ENCODE data around the gene PARN.

- TF ChIP-seq CTCF (IDR thresholded peaks at IDR 0.05), result no peak
- no peak for TF ChIP-seq POLR2A (IDR thresholded peaks at IDR 0.05)
Observed at GRCh38 chr16:14485121-14485551, 144.9 kb downstream of the PARN start.

Data from body of pancreas (tissue), 4 donors.